Endothelial cell of umbilical vein (primary cell): Measurements from ENCODE around the gene DNAI1. TPM values are rescaled to one million over a fixed set of nuclear protein-coding genes. Genes with fewer than 3 reads are reported as not detected.

ENCODE experiments used
- BruUV-seq: library from RNA; stranded (reverse); fragments of 400-500 nt; replicated peaks from 2 replicates; lab custom pipeline; 2021; lab: Mats Ljungman, UMichigan
- CTCF ChIA-PET: fragments of 300-600, 350-600 bp; sonication (Branson Sonifier 250); formaldehyde crosslinking; loops from one replicate; lab custom pipeline; 2021; ENCODE audit warnings: antibody characterized with exemption, inconsistent platforms; lab: Charles Lee
- POLR2A ChIA-PET: fragments of 300-600, 350-600 bp; sonication (Branson Sonifier 250); formaldehyde crosslinking; loops from one replicate; lab custom pipeline; 2021; ENCODE audit warnings: antibody characterized with exemption, inconsistent platforms; lab: Charles Lee
- DNase-seq: peaks from one replicate; pipeline ENCODE4 v3.0.0-alpha.2; 2011; ENCODE audit warnings: low read depth, low spot score
- FAIRE-seq: peaks from 2 replicates; lab custom pipeline; 2011; peaks lifted over from hg19 to GRCh38; lab: Jason Lieb, UNC
- H2AFZ ChIP-seq: 2 replicates; pipeline ENCODE4 v1.6.0; 2012; ENCODE audit warnings: low read depth, low read length, control low read depth, inconsistent platforms
- H3K27ac ChIP-seq: 2 replicates; pipeline ENCODE4 v1.5.1; 2011; ENCODE audit warnings: low read depth, mild to moderate bottlenecking, control low read depth, low read length, moderate library complexity; ENCODE audit not compliant: insufficient read depth
- H3K27me3 ChIP-seq, 2 experiments: 2 replicates each; pipeline versions ENCODE4 v1.6.0 to v1.6.1; 2011; ENCODE audit warnings: low read length in 2 of 2, mixed read lengths in 1 of 2; ENCODE audit not compliant: control insufficient read depth in 2 of 2, insufficient read depth in 2 of 2
- H3K36me3 ChIP-seq, 2 experiments: 2 replicates in 1 of 2; 3 replicates in 1 of 2; pipeline ENCODE4 v1.5.1; 2011; ENCODE audit warnings: low read length in 2 of 2, mild to moderate bottlenecking in 1 of 2, moderate library complexity in 1 of 2; ENCODE audit not compliant: control insufficient read depth in 2 of 2, insufficient read depth in 2 of 2; ENCODE audit errors: extremely low read depth in 1 of 2
- H3K4me1 ChIP-seq: 3 replicates; pipeline ENCODE4 v1.5.1; 2011; ENCODE audit warnings: mild to moderate bottlenecking, low read length; ENCODE audit not compliant: control insufficient read depth, insufficient read depth; ENCODE audit errors: extremely low read depth
- H3K4me2 ChIP-seq: 2 replicates; pipeline ENCODE4 v1.6.1; 2011; ENCODE audit warnings: low read length, control low read depth, mixed read lengths; ENCODE audit not compliant: insufficient read depth
- H3K4me3 ChIP-seq, 3 experiments: fragments of 200-600 bp in 1 of 3; sonication (generic), shearing (Covaris generic) in 1 of 3; replicated peaks in 1 of 3; 2 replicates each; pipeline ENCODE4 v1.5.1; 2011 to 2016; ENCODE audit warnings: control low read depth in 3 of 3, low read length in 3 of 3, mild to moderate bottlenecking in 2 of 3, inconsistent platforms in 1 of 3, low read depth in 1 of 3, moderate library complexity in 1 of 3; ENCODE audit not compliant: insufficient read depth in 1 of 3
- H3K79me2 ChIP-seq: 2 replicates; pipeline ENCODE4 v1.6.0; 2012; ENCODE audit warnings: low read length, inconsistent platforms; ENCODE audit not compliant: control insufficient read depth, insufficient read depth
- H3K9ac ChIP-seq: replicated peaks from 2 replicates; pipeline ENCODE3; 2011; ENCODE audit warnings: low read length, control low read depth; ENCODE audit not compliant: insufficient read depth; ENCODE audit errors: extremely low read depth
- H3K9me1 ChIP-seq: replicated peaks from 3 replicates; pipeline ENCODE4 v1.6.0; 2011; ENCODE audit warnings: mild to moderate bottlenecking, low read length; ENCODE audit not compliant: control insufficient read depth, insufficient read depth; ENCODE audit errors: extremely low read depth
- H3K9me3 ChIP-seq: replicated peaks from 2 replicates; pipeline ENCODE4 v1.5.1; 2012; ENCODE audit warnings: low read length, inconsistent platforms; ENCODE audit not compliant: control insufficient read depth, insufficient read depth
- H4K20me1 ChIP-seq: replicated peaks from 2 replicates; pipeline ENCODE3; 2011; ENCODE audit warnings: mild to moderate bottlenecking, low read length; ENCODE audit not compliant: control insufficient read depth, insufficient read depth; ENCODE audit errors: extremely low read depth
- CTCF ChIP-seq, 2 donors: IDR thresholded peaks; 1 replicate in 1 of 2; 2 replicates in 1 of 2; pipeline ENCODE4 v1.5.1; 2011; ENCODE audit warnings: low read length in 2 of 2, mild to moderate bottlenecking in 2 of 2, moderate library complexity in 2 of 2, control low read depth in 1 of 2, inconsistent platforms in 1 of 2, low read depth in 1 of 2; ENCODE audit not compliant: insufficient read depth in 1 of 2; ENCODE audit errors: extremely low read depth in 1 of 2
- GATA2 ChIP-seq: IDR thresholded peaks from 2 replicates; pipeline ENCODE4 v1.7.0; 2011; ENCODE audit warnings: low read depth, mild to moderate bottlenecking, moderate library complexity, mixed read lengths, low read length; ENCODE audit not compliant: insufficient read length, insufficient read depth
- JUN ChIP-seq: IDR thresholded peaks from 2 replicates; pipeline ENCODE4 v1.6.1; 2011; ENCODE audit warnings: borderline replicate concordance, low read depth; ENCODE audit not compliant: insufficient read length, insufficient read depth
- MAX ChIP-seq: IDR thresholded peaks from 2 replicates; pipeline ENCODE4 v1.6.1; 2011; ENCODE audit not compliant: insufficient read depth, insufficient read length
- MYC ChIP-seq: IDR thresholded peaks from one replicate; pipeline ENCODE4 v1.6.1; 2011; ENCODE audit warnings: mild to moderate bottlenecking, low read depth, low read length
- POLR2AphosphoS5 ChIP-seq: IDR thresholded peaks from 2 replicates; pipeline ENCODE4 v1.6.1; 2012; ENCODE audit warnings: low read depth, mild to moderate bottlenecking, control low read depth, low read length, moderate library complexity; ENCODE audit not compliant: insufficient read depth
- dilution Hi-C: fragments of 300-500 bp; cut with MboI; formaldehyde crosslinking; loops from one replicate; pipeline ENCODE4 v1.15.0; 2019; ENCODE audit warnings: low sequenced_read_pairs; ENCODE audit not compliant: extremely low pct_ligation_motif_present
- intact Hi-C: fragments of 100-400 bp; cut with micrococcal nuclease; formaldehyde crosslinking; loops from one replicate; pipeline ENCODE4 v1.10.0; 2022
- polyA plus RNA-seq, 4 experiments: library from polyadenylated mRNA; depleted of rRNA in 3 of 4; stranded (reverse) in 3 of 4; unstranded in 1 of 4; fragments of >200 nt; gene quantifications; 2 replicates each; pipeline versions ENCODE4 v1.2.1 to v1.2.3, GENCODE V29; 2011 to 2012; ENCODE audit warnings: missing spikeins in 1 of 4
- total RNA-seq: library from RNA; stranded (reverse); gene quantifications from 2 replicates; pipeline ENCODE4 v1.2.3, GENCODE V29; 2021

The DNAI1 gene
- total and polyA plus RNA-seq, 2 donors (not counting 3 experiments of a cell fraction or from before 2014, with no cell fraction given): not detected

- BruUV-seq: no TSS peak
- intact Hi-C loops: no loop called here
- dilution Hi-C loops: no loop called here
- POLR2A ChIA-PET: no interaction called here
- TF ChIP-seq MAX (no peak), MYC (no peak), JUN (no peak), GATA2 (no peak)
- Histone ChIP-seq H3K4me3 (no peak overlapping the region), H3K4me1 (no peaks in the 10 kb centered on the region), H3K79me2 (no peaks in the 10 kb centered on the region), H4K20me1 (no peaks in the 10 kb centered on the region), H3K4me2 (no peak overlapping the region), H3K9me1 (no peaks in the 10 kb centered on the region), H3K9me3 (no peaks in the 10 kb centered on the region), H3K9ac (no peak overlapping the region), H2AFZ (no peak overlapping the region), H3K36me3 (no peaks in the 10 kb centered on the region), H3K27me3 (peaks cover 2 to 5% of the 10 kb centered on the region in 2 experiments), H3K27ac (no peak overlapping the region)
- no peak for DNase-seq
- FAIRE-seq: no peak
- CTCF ChIA-PET: interaction anchor here (2.4 kb wide), 1 partner anchor 23 kb away, joined by 11 read pairs; no protein-coding TSS in a partner anchor
Observed at GRCh38 chr9:34568133-34568532, 109.5 kb downstream of the DNAI1 start.

- Histone ChIP-seq H3K4me2 (no peak overlapping the region), H3K9me3 (no peaks in the 10 kb centered on the region), H3K9me1 (no peaks in the 10 kb centered on the region), H3K27me3 (peaks cover 2 to 5% of the 10 kb centered on the region in 2 experiments), H3K4me3 (no peak overlapping the region), H3K36me3 (no peaks in the 10 kb centered on the region), H3K9ac (no peak overlapping the region), H3K27ac (no peak overlapping the region), H4K20me1 (no peaks in the 10 kb centered on the region), H2AFZ (no peak overlapping the region), H3K4me1 (no peaks in the 10 kb centered on the region), H3K79me2 (no peaks in the 10 kb centered on the region)
- DNase-seq (no peak), FAIRE-seq (no peak)
- no peak for TF ChIP-seq CTCF (IDR thresholded peaks at IDR 0.05; ENCODE audit: extremely low read depth in 1 of 2, insufficient read depth in 1 of 2, low read depth in 1 of 2, low read length in 2 of 2)
- no peak for TF ChIP-seq POLR2AphosphoS5
- dilution Hi-C loops: no loop called here
- CTCF ChIA-PET: interaction anchor here (1.0 to 2.4 kb wide), 2 partner anchors 21 to 23 kb away, joined by 3 to 11 read pairs; no protein-coding TSS in a partner anchor
- POLR2A ChIA-PET: no interaction called here
- BruUV-seq: no TSS peak
- intact Hi-C loops: no loop called here
Observed at GRCh38 chr9:34568774-34569173, 110.2 kb downstream of the DNAI1 start.
